NCI-H2196 treated with DMSO at 0.1 percent for 48 hours (cell line): ENCODE data around the gene ZBTB5.
"Not testable (repeated sequence)": the region's sequence is repeated elsewhere in the genome, so short reads cannot be mapped to it uniquely, and the experiment has no call there.

Experiments
- DNase-seq: peaks from one replicate; lab custom pipeline; 2025; ENCODE audit not compliant: unreplicated experiment; lab: John Stamatoyannopoulos, UW

Gene ZBTB5

GRCh38 chr9:37408933-37409710 lies 56.1 kb downstream of the ZBTB5 start:
- DNase-seq = no peak

DNA sequence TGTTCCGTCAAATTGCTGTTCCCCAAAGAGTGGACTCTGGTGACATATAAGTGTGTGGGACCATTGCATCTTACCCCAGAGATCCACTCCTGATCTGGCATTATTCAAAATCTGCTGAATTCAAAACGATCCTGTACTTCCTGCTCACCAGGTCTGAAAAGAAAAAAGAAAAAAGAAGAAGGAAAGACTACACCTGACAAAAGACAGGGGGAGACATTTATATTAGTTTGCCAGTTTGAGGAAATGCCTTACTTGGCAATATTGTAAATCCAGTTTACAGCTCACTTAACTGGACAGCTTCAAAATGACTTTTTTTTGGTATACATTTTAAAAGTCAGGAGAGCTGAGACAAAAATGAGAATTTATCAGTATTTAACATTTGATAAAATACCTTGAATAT lies 57.8 kb downstream of the ZBTB5 start:
- DNase-seq = no peak

GRCh38 chr9:37406603-37407401 lies 58.4 kb downstream of the ZBTB5 start:
- no peak for DNase-seq

DNA sequence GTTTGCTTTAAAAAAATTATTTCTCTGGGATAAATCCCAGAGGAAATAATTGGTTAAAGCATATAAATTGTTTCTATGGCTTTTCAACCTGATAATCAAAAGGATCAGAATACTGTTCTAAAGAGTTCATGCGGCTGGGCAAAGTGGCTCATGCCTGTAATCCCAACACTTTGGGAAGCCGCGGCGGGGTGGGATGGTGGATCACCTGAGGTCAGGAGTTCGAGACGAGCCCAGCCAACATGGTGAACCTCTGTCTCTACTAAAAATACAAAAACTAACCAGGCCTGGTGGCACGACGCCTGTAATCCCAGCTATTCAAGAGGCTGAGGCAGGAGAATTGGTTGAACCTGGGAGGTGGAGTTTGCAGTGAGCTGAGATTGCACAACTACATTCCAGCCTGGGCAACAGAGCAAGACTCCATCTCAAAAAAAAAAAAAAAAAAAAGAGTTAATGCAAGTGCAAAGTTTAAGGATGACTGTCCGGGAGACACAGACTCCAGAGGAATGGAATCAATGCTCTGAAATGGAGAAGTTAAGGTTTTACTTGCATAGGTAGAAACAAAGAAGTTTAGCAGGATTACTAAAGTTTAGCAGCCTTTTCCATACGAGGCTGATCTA lies 59.4 kb downstream of the ZBTB5 start:
- no peak for DNase-seq

GRCh38 chr9:37405350-37405749 lies 59.9 kb downstream of the ZBTB5 start:
- no peak for DNase-seq

DNA sequence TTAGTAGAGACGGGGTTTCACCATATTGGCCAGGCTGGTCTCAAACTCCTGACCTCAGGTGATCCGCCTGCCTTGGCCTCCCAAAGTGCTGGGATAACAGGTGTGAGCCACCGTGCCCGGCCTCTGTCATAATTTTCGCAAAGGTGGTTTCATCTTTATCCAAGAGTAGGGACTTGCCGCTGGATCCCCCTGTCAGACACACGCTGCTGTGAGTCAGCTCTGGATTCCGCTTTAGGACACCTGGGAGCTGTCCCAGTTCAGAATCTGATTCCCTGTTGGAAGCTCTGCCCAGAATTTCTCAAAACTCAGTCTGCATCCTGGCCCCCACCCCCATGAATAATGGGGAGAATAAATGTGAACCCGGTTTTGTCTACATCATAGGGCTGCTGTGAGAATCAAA lies 60.7 kb downstream of the ZBTB5 start:
- DNase-seq = no peak

- no peak for DNase-seq
Observed at GRCh38 chr9:37399336-37399735, 65.9 kb downstream of the ZBTB5 start.

DNA sequence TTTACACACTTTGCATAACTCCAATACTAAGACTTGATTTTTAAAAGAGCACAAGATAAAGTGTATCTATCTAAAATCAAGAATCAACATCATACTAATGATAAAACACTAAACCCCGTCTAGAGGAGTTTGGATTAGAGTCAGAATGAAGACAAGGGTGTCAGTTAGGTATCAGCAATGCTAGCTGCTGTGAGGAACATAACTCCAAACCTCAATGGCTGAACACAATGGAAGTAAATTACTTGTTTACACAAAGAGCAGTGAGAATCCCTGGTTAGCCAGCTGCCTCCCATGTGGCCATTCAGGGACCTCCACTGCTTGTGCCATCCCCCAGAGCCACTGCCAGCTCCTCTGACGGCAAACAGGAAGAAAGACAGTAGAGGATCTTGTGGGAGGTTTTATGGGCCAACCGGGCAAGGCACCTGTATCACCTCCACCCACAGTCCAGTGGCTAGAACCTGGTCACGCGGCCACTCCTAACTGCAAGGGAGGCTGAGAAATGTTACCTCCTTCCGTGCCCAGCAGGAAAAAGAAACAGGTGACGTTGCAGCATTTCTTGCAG lies 66.7 kb downstream of the ZBTB5 start:
- no peak for DNase-seq

GRCh38 chr9:37397948-37398347 lies 67.3 kb downstream of the ZBTB5 start:
- not testable (repeated sequence) for DNase-seq

- DNase-seq = no peak
Observed at GRCh38 chr9:37395663-37396062, 69.6 kb downstream of the ZBTB5 start.

DNA sequence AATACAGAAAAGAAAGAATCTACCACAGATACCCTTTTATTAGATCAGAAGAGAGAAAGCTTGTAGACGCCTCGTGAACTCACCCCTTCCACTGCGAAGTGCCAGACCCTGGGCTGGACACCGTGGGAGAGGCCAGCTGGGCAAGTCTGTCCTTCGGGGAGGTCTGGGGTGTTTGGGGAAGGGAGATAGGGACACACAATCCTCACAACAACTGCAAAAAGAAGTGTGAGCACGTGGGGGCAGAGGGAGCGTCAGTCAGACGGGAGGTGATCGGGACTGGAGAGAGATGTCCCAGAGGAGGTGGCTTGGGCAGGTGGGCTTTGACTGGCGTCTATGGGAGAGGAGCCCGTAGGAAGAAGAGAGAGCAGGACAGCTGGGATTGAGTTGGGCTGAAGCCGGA lies 70.0 kb downstream of the ZBTB5 start:
- DNase-seq = no peak

GRCh38 chr9:37392272-37392671 lies 73.0 kb downstream of the ZBTB5 start:
- no peak for DNase-seq

DNA sequence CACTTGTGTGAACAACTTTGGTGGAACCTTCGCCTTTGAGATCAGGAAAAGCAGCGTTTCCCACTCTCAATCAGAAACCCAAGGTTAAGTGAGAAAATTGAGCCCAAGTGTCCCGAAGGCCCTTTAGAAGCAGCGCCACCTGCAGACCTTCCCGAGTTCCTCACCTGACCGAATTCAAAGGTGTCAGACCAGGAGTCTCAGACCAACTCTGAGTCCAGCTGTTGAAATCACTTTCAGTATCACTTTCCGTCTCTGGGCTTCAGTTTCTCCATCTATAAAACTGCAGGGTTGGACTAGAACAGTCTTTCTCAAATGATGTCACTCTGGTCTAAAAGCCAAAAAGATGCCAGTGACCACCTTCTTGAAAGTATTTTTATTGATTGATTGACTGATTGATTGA lies 74.5 kb downstream of the ZBTB5 start:
- DNase-seq = no peak
